IgD-negative memory B cell (primary cell): Measurements from ENCODE around the gene RNASE9. TPM values are rescaled to one million over a fixed set of nuclear protein-coding genes. Genes with fewer than 3 reads are reported as not detected.
"Not testable (repeated sequence)": the region's sequence is repeated elsewhere in the genome, so short reads cannot be mapped to it uniquely, and the experiment has no call there.

Source experiments
- H3K27ac Mint-ChIP-seq, 3 donors: one replicate each; pipeline ENCODE4 v1.8.0; 2020 to 2022; ENCODE audit warnings: mild to moderate bottlenecking in 3 of 3, mixed read lengths in 3 of 3, moderate library complexity in 1 of 3
- H3K27me3 Mint-ChIP-seq: one replicate; pipeline ENCODE4 v1.8.0; 2021; ENCODE audit warnings: mixed read lengths
- H3K36me3 Mint-ChIP-seq: one replicate; pipeline ENCODE4 v1.8.0; 2020; ENCODE audit warnings: mild to moderate bottlenecking, mixed read lengths
- H3K4me1 Mint-ChIP-seq, 3 donors: one replicate each; pipeline ENCODE4 v1.8.0; 2020 to 2022; ENCODE audit warnings: mixed read lengths in 3 of 3, mild to moderate bottlenecking in 1 of 3
- H3K4me3 Mint-ChIP-seq, 4 donors: one replicate each; pipeline ENCODE4 v1.8.0; 2020 to 2022; ENCODE audit warnings: mild to moderate bottlenecking in 4 of 4, mixed read lengths in 4 of 4, moderate library complexity in 3 of 4
- H3K9me3 Mint-ChIP-seq, 3 donors: one replicate each; pipeline ENCODE4 v1.8.0; 2020 to 2021; ENCODE audit warnings: mixed read lengths in 3 of 3, mild to moderate bottlenecking in 1 of 3
- polyA plus RNA-seq: library from polyadenylated mRNA; unstranded; fragments of 300-500 nt; fragmentation: Illumina TruSeq; gene quantifications from one replicate; pipeline ENCODE4 v1.2.3, GENCODE V29; 2021

The RNASE9 gene
- not detected for polyA plus RNA-seq

DNA sequence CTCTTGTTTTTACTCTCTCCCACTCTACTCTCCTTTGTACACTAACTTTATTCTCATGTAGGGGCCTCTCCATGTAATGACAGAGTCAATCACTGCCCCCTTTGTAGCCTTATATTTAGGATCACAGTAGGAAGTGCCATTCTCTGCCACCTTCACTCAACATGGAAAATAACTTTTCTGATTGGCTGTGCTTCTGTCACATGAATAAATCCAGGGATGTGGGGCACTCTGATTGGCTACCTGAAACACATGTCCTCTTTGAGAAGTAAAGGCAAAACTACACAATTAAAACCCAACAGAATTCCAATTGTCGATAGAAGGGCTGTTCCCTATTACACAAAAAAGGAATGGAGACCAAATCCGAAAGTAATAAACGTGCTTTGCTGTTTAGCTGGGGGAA is at the start of gene RNASE9:
Gene RNASE9 (minus strand): TSS at position 87 of the 400 bp plus-strand sequence.
- H3K36me3 Mint-ChIP-seq = no peaks in the 10 kb centered on the region
- H3K4me3 Mint-ChIP-seq = no peak within 1 kb of the TSS
- H3K27me3 Mint-ChIP-seq = peaks cover 4% of the 10 kb centered on the region
- H3K27ac Mint-ChIP-seq = no peak within 1 kb of the TSS
- no peaks in the 10 kb centered on the region for H3K4me1 Mint-ChIP-seq
- H3K9me3 Mint-ChIP-seq = no peaks in the 10 kb centered on the region

- Mint-ChIP-seq H3K4me3 (no peak overlapping the region), H3K36me3 (no peaks in the 10 kb centered on the region), H3K27me3 (no peaks in the 10 kb centered on the region), H3K4me1 (peaks cover 7 to 8% (median 8%) of the 10 kb centered on the region in 3 donors), H3K27ac (no peak overlapping the region), H3K9me3 (no peaks in the 10 kb centered on the region)
These were observed 49.3 kb upstream of the RNASE9 start for GRCh38 chr14:20610002-20610765.

DNA sequence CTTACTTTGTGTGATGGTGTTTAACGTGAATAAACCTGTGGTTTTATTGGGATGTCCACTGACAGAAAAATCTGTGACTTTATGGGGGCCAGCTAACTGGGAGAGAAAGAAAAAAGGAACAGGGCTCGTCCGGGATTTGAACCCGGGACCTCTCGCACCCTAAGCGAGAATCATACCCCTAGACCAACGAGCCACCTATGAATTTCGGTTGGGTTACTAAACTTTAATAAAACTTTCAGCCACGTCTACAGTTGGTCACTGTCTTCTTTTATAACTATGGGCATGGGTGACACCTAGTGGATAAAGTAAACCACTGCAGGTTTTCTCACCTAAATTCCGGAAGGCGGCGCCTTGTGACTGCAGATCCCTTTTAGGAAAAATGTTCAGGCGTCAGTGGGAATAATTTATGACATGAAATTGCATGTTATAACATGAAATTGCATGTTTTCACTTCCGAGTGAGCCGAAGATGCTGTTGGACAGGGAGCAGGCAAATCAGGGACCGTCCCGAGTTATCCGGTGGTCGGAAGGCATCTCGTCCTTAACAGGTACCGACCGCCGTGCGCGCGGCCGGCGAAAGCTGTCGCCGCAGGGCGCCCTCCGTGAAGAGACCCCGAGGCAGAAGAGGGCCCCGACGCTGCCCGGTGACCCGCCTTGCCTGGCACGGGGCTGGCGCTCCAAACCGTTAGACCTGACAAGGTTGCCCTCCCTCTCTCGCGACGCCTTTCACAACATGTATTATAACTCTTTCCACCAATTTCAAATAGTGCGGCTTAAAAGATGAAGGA is 48.6 kb upstream of the RNASE9 start:
- H3K9me3 Mint-ChIP-seq = no peaks in the 10 kb centered on the region
- no peak overlapping the region for H3K27ac Mint-ChIP-seq

GRCh38 chr14:20608383-20609110 is 47.7 kb upstream of the RNASE9 start:
- H3K4me1 Mint-ChIP-seq = peaks cover 2 to 4% (median 3%) of the 10 kb centered on the region in 3 donors
- H3K27me3 Mint-ChIP-seq = no peaks in the 10 kb centered on the region
- H3K36me3 Mint-ChIP-seq = no peaks in the 10 kb centered on the region
- no peak overlapping the region for H3K27ac Mint-ChIP-seq
- no peaks in the 10 kb centered on the region for H3K9me3 Mint-ChIP-seq
- H3K4me3 Mint-ChIP-seq = no peak overlapping the region

More for the DNA sequence above, 48.6 kb upstream of the RNASE9 start:
- Mint-ChIP-seq H3K4me1 (peaks cover 2 to 5% (median 3%) of the 10 kb centered on the region in 3 donors), H3K36me3 (no peaks in the 10 kb centered on the region), H3K4me3 (no peak overlapping the region), H3K27me3 (no peaks in the 10 kb centered on the region)

GRCh38 chr14:20607617-20608016 is 46.8 kb upstream of the RNASE9 start:
- Mint-ChIP-seq H3K9me3 (no peaks in the 10 kb centered on the region), H3K27me3 (no peaks in the 10 kb centered on the region), H3K27ac (peak overlapping the region in 1 of 3 donors; percentile 37), H3K4me1 (peaks cover 2 to 4% (median 3%) of the 10 kb centered on the region in 3 donors), H3K4me3 (peak overlapping the region in 1 of 4 donors; percentile 14), H3K36me3 (no peaks in the 10 kb centered on the region)

GRCh38 chr14:20606902-20607242 is 46.0 kb upstream of the RNASE9 start:
- Mint-ChIP-seq H3K27me3 (no peaks in the 10 kb centered on the region), H3K27ac (no peak overlapping the region), H3K4me3 (peak overlapping the region in 1 of 4 donors; percentile 43), H3K4me1 (peaks cover 2 to 4% (median 3%) of the 10 kb centered on the region in 3 donors), H3K9me3 (no peaks in the 10 kb centered on the region), H3K36me3 (no peaks in the 10 kb centered on the region)

DNA sequence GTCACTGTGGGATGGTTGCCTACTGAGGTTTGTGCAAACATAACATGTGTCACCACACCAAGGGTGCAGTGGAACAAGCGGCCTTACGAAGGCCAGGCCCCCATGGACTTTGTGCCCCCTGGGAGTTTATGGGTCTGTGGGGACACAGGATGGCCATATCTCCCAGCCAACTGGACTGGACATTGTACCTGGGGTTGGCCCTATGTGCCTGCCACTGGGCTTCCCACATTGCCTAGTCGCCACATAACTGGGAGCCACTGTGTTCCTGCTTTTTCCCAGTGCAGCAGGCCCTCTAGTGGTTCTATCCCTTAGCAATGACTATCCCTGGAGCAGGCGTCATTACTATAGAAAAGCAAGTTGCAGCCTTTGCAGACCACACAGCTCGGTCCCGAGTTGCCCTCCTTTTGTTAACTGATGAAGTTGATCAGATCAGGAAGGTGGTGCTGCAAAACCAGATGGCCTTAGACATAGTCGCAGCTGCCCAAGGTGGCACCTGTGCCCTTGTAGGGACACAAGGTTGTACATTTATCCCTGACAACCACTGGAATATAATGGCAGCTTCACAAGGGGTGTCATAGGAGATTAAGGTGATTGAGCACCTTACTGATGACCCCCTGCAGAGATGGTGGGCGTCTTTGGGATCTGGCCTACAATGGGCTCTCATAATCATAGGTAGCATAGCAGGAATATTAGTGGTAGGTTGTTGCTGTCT is 45.5 kb upstream of the RNASE9 start:
- Mint-ChIP-seq H3K27me3 (no peaks in the 10 kb centered on the region), H3K9me3 (no peaks in the 10 kb centered on the region), H3K27ac (no peak overlapping the region), H3K4me3 (peak overlapping the region in 1 of 4 donors; percentile 43), H3K36me3 (no peaks in the 10 kb centered on the region), H3K4me1 (peaks cover 2 to 4% (median 3%) of the 10 kb centered on the region in 3 donors)

DNA sequence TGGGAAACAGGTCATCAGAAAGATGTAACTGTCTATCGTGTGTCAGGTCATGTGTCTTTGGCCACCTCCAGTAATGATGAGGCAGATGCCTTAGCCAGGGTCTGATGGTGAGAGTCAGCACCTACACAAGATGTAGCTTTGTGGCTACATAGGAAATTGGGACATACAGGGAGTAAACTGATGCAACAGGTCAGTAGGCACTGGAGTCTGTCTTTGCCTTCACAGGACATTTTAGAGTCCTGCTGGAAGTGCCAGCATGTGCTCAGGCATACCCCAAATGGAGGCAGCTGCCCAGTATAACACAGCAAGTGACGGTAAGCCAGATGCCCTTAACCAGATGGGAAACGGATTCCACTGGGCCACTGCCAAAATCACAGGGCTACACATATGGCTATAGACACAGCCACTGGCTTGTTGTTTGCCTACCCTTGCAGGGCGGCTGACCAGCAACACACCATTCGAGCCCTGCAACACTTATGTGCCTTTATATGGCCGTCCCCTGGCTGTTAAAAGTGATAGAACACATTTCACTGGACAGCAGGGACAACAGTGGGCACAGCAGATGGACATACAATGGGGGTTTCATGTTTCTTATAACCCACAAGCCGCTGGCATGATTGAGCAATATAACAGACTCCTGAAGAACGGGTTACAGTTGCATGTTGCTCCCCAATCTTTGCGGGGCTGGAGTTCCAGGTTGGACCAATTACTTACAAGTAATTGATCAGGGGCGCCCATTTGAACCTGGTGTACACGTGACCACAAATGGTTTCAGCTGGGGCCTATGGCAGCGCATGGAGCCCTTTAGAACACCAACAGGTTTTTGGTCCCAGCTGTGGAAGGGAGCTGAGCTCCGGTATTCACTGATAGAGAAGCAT is 43.2 kb upstream of the RNASE9 start:
- peak overlapping the region in 1 of 3 donors; percentile 32 for H3K27ac Mint-ChIP-seq

DNA sequence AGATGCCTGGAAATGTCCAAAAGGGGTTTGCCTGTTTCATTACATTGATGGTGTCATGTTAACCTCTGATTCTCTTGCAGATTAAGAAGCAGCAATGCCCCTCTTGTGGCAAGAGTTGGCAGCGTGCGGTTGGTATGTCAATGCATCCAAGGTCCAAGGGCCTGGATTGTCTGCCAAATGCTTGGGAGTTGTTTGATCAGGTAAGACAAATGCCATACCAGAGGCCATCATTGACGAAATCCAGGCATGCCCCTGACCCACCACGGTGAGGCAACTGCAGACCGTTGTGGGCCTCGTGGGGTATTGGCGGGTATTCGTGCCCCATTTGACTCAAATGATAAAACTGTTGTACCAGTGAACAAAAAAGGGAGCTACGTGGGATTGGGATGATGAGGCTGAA is 41.7 kb upstream of the RNASE9 start:
- Mint-ChIP-seq H3K27ac (no peak overlapping the region), H3K9me3 (no peaks in the 10 kb centered on the region), H3K4me3 (peak overlapping the region in 1 of 4 donors; percentile 19), H3K27me3 (no peaks in the 10 kb centered on the region), H3K36me3 (no peaks in the 10 kb centered on the region), H3K4me1 (peaks cover 0 to under 1% (median under 1%) of the 10 kb centered on the region in 3 donors)

More for the DNA sequence above, 43.2 kb upstream of the RNASE9 start:
- H3K4me3 Mint-ChIP-seq = no peak overlapping the region
- no peaks in the 10 kb centered on the region for H3K27me3 Mint-ChIP-seq
- H3K4me1 Mint-ChIP-seq = peaks cover 2 to 4% (median 3%) of the 10 kb centered on the region in 3 donors
- no peaks in the 10 kb centered on the region for H3K36me3 Mint-ChIP-seq
- H3K9me3 Mint-ChIP-seq = no peaks in the 10 kb centered on the region

- no peak overlapping the region for H3K4me3 Mint-ChIP-seq
- no peaks in the 10 kb centered on the region for H3K27me3 Mint-ChIP-seq
- H3K9me3 Mint-ChIP-seq = no peaks in the 10 kb centered on the region
- H3K27ac Mint-ChIP-seq = no peak overlapping the region
- no peaks in the 10 kb centered on the region for H3K4me1 Mint-ChIP-seq
- H3K36me3 Mint-ChIP-seq = no peaks in the 10 kb centered on the region
These were observed 40.7 kb upstream of the RNASE9 start for GRCh38 chr14:20601522-20601921.

- no peaks in the 10 kb centered on the region for H3K36me3 Mint-ChIP-seq
- H3K4me1 Mint-ChIP-seq = no peaks in the 10 kb centered on the region
- no peak overlapping the region for H3K4me3 Mint-ChIP-seq
- H3K9me3 Mint-ChIP-seq = no peaks in the 10 kb centered on the region
- peaks cover 4% of the 10 kb centered on the region for H3K27me3 Mint-ChIP-seq
- no peak overlapping the region for H3K27ac Mint-ChIP-seq
These were observed 36.3 kb upstream of the RNASE9 start for GRCh38 chr14:20597108-20597507.

DNA sequence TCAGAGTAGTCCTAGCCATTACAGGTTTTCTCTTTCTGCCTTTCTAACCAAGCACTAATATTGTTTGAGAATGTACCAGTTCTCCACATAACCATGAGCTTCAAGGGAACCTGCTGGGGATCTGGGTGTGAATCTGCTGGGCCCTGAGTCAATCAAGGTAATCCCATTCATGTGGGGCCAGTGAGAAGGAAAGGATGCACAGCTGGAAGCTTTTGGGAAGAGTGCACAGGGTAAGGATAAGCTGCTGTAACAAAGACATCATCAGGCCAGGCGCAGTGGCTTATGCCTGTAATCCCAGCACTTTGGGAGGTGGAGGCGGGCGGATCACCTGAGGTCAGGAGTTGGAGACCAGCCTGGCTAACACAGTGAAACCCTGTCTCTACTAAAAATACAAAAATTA is 34.9 kb upstream of the RNASE9 start:
- not testable (repeated sequence) for H3K9me3 Mint-ChIP-seq, H3K4me3 Mint-ChIP-seq, H3K27me3 Mint-ChIP-seq, H3K27ac Mint-ChIP-seq, H3K4me1 Mint-ChIP-seq, H3K36me3 Mint-ChIP-seq

DNA sequence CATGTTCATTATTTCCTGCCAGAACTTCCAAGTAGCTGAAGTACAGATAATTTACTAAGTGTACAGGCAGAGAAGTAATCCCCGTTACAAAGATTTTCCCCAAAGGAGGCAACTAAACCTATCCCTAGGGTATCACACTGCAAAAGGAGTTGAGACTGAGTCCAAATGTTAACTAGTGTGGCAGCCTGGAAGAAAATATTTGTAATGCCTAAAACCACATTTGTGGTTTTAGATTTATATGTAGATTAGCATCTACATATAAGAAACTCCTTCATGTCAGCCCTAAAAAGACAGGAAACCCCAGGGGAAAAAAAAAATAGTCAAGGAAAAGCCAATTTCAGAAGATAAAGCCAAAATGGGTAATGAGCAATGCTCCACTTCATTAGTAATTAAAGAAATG is 31.7 kb upstream of the RNASE9 start:
- Mint-ChIP-seq H3K27me3 (peaks cover 7% of the 10 kb centered on the region), H3K4me3 (no peak overlapping the region), H3K4me1 (peaks cover 0 to 4% (median 0%) of the 10 kb centered on the region in 3 donors), H3K36me3 (peaks cover 2% of the 10 kb centered on the region), H3K27ac (no peak overlapping the region), H3K9me3 (no peaks in the 10 kb centered on the region)

DNA sequence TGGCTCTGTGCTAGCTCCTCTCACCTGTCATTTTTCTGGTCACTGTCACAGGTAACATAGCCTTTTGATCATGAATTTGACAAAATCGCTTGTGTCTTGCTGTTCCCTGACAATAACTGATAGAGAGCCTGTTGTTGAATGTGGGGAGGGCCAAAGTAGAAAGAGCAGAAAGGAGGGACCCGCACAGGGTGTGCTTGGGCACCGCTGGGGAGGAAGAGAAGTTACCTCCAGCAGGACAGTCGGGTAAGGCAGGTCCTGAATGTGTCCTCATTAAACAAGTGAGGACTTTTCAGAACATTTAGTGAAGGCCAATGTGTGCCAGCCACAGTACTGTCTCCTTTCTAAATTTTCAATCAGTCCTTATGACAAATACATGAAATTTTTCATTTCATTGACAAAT is 30.4 kb upstream of the RNASE9 start, which contains the start of gene RNASE12:
Gene RNASE12 (minus strand): TSS at position 142 of the 400 bp plus-strand sequence. CDS start 653 bp downstream, outside the sequence.
- H3K4me1 Mint-ChIP-seq = peaks cover 0 to 5% (median 0%) of the 10 kb centered on the region in 3 donors
- peaks cover 7% of the 10 kb centered on the region for H3K27me3 Mint-ChIP-seq
- no peak within 1 kb of the TSS for H3K4me3 Mint-ChIP-seq
- H3K36me3 Mint-ChIP-seq = peaks cover 5% of the 10 kb centered on the region
- no peak within 1 kb of the TSS for H3K27ac Mint-ChIP-seq
- H3K9me3 Mint-ChIP-seq = peaks cover 0 to 2% (median 0%) of the 10 kb centered on the region in 3 donors
